GM06990 (cell line): ENCODE data around the gene R3HDML.
A peak's percentile ranks its signal among the peaks of the same experiment; 100 is the strongest.

ENCODE experiments used
- DNase-seq: peaks from one replicate; pipeline ENCODE4 v3.0.0-alpha.2; 2011; ENCODE audit not compliant: insufficient read length; ENCODE audit errors: extremely low read depth
- H3K27me3 ChIP-seq: replicated peaks from 2 replicates; pipeline ENCODE4 v1.6.0; 2011; ENCODE audit warnings: low read length; ENCODE audit not compliant: control insufficient read depth, insufficient read depth
- H3K36me3 ChIP-seq: 2 replicates; pipeline ENCODE4 v1.5.1; 2011; ENCODE audit warnings: low read length; ENCODE audit not compliant: control insufficient read depth, insufficient read depth
- H3K4me3 ChIP-seq: replicated peaks from 2 replicates; pipeline ENCODE4 v1.5.1; 2011; ENCODE audit warnings: low read depth, mild to moderate bottlenecking, control low read depth, low read length
- CTCF ChIP-seq: IDR thresholded peaks from 2 replicates; pipeline ENCODE4 v1.5.1; 2011; ENCODE audit warnings: low read length, control low read depth, mild to moderate bottlenecking, inconsistent platforms; ENCODE audit not compliant: insufficient read depth, poor library complexity, severe bottlenecking

The R3HDML gene

DNA sequence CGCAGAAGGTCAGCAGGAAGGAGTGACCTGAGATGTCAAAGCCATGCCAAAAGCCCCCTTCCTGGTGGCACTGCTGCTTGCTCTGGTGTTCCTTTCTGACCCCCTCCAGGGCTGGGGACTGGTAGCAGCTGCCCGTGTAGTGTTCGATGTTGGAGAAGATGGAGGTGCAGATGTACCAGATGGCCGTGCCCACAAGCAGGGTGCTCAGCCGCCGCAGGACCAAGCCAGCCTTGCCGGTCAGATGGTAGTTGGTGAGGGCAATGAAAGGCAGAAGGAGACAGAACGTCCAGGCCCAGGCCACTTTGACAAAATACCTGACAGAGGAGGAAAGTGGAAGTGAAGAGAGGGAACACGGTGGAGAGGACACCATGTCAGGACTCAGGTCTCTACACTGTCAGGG, 29.9 kb upstream of the R3HDML start:
- no peak for TF ChIP-seq CTCF
- Histone ChIP-seq H3K36me3 (no peaks in the 10 kb centered on the region), H3K27me3 (no peaks in the 10 kb centered on the region), H3K4me3 (no peak overlapping the region)
- DNase-seq: no peak

GRCh38 chr20:44309763-44310663, 26.8 kb upstream of the R3HDML start:
- H3K36me3 ChIP-seq: no peaks in the 10 kb centered on the region
- H3K27me3 ChIP-seq: no peaks in the 10 kb centered on the region
- H3K4me3 ChIP-seq: peak overlapping the region; percentile 95
- no peak for TF ChIP-seq CTCF
- DNase-seq: no peak

GRCh38 chr20:44310664-44311639, 25.9 kb upstream of the R3HDML start, which contains the start of gene FITM2:
Gene FITM2, minus strand, starts transcription at chr20:44311202. Its CDS starts 54 bp downstream, at chr20:44311148.
- no peaks in the 10 kb centered on the region for H3K27me3 ChIP-seq
- peak; percentile 98 for TF ChIP-seq CTCF
- H3K4me3 ChIP-seq: peak within 1 kb of the TSS; percentile 95
- DNase-seq: peak; percentile 96
- no peaks in the 10 kb centered on the region for H3K36me3 ChIP-seq

DNA sequence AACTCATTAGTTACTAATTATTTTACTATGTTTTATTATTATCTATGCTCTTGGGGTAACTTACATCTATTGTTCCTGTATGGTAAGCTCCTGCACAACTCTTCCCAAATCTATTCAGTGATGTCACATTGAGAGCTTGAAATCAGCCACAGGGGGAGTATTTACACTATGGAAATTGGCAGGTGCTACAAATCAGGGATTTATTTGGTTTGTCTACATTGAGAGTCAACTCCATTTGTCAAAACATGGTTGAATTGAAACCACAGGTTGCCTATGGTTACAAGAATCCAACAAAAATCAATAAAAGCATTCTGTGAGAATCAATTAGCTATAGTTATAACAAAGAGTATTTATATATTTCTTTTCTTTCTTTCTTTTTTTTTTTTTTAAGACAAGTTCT, 22.0 kb upstream of the R3HDML start:
- DNase-seq: no peak
- H3K27me3 ChIP-seq: no peaks in the 10 kb centered on the region
- no peak for TF ChIP-seq CTCF

DNA sequence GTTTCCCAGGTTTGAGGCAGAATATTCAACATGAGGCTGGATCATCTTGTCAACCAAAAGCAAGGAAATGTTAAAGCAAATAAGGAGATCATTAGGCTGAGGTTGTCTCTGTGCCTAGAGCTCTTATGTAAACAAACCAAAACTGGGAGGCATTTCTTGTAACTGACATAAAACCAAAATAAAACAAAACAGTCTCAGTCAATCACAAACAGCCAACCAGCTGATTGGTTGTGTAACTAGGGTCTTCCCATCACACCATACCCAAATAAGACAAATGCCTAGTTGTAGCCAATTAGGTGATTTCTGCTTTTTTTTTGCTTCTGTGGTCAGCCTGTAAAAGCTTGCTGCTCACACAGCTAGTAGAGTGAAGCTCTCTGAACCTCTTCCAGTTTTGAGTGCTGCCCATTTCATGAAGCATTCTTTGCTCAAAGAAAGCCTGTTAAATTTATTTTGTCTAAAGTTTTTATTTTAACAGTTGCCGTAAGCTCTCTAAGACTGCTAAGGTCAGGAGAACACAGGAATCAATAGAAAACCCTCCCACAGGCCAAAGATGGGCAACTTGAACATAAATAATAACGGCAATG, 16.9 kb upstream of the R3HDML start:
- TF ChIP-seq CTCF: no peak
- Histone ChIP-seq H3K4me3 (no peak overlapping the region), H3K36me3 (no peaks in the 10 kb centered on the region), H3K27me3 (no peaks in the 10 kb centered on the region)
- DNase-seq: no peak

More for the DNA sequence above, 22.0 kb upstream of the R3HDML start:
- Histone ChIP-seq H3K4me3 (no peak overlapping the region), H3K36me3 (no peaks in the 10 kb centered on the region)
